OCI-LY3 (cell line): ENCODE data around the gene RPS6KA5.

Experiments
- CTCF ChIP-seq: fragments of 200-600, 300-600 bp; sonication (generic); IDR thresholded peaks from 2 replicates; pipeline ENCODE4 v1.5.1; 2014; ENCODE audit warnings: antibody characterized with exemption, low read length, low read depth
- EZH2phosphoT487 ChIP-seq: fragments of 200-600 bp; shearing (Covaris generic); IDR thresholded peaks from 2 replicates; pipeline ENCODE4 v1.6.1; 2018; ENCODE audit warnings: antibody characterized with exemption, mixed run types, low read depth

DNA sequence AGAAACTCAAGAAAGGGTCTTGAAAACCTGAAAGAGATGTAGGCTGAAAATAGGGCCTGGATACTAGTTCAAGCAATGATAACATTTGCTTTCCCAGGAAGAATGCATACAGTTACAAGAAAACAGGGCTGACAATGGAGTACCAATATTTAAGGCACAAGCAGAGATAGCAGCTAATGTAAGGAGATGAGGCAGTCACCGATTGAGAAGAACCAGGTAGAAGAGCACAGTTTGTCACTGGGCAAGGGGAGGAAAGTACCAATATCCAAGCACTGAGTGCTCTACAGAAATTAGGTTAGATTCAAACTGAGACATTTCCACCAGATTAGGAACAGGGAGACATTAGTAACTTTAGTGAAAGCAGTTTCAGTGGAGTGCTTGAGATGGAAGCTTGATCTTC lies 19.9 kb downstream of the RPS6KA5 start:
- TF ChIP-seq CTCF (no peak), EZH2phosphoT487 (no peak)
